ENCODE data around the gene SGSM2.

The SGSM2 gene

DNA sequence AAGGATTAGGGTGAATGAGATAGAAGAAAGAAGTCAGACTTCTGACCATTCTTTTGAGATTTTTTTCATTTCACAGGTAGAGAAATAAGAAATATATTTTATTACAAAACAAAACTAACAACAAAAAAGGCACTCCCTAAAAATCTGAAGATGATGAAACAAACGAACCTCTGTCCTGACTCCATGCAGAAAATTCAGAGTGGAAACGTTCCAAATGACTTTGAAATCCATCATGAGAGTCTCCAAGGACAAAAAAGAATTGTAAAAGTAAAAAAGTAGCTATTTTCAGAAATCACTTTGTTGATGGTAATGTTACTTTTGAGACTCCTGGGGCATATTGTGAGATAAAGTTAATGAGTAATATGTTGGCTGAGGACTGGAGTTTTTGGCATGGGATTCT is 89.9 kb downstream of the SGSM2 start:
- DNase-seq, result no peak

DNA sequence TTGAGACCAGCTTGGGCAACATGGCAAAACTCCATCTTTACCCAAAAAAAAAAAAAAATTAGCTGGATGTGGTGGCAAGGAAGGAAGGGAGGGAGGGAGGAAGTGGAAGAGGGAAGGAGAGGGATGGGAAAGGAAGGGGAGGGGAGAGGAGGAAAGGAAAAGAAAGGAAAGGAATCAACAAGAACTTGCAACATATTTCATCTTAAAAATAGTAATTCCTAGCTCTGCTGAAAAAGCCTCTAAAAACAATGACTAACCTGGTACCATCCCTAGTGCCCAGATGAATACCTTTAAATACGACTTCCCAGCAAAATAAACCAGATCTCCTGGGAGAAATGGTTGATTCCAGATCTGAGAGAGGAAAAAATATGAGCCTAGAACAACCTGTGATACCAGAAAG is 90.6 kb downstream of the SGSM2 start:
- DNase-seq, result no peak
